ENCODE measurements around the gene D2HGDH. TPM values are rescaled to one million over a fixed set of nuclear protein-coding genes. Genes with fewer than 3 reads are reported as not detected.

D2HGDH gene
- total and polyA plus RNA-seq, 2 of the 8 experiments (the other 6 are each of a cell fraction or from before 2014, with no cell fraction given), result 3.4 to 8.1 TPM

GRCh38 chr2:241686650-241687425 is 47.6 kb upstream of the D2HGDH start, which contains the start of gene DTYMK (continued):
- TF ChIP-seq CHD7 (IDR thresholded peaks at IDR 0.05; ENCODE audit: insufficient replicate concordance, low read length) (no peak), ASH2L (IDR thresholded peaks at IDR 0.05; ENCODE audit: low read length) (peak; percentile 76), USF2 (IDR thresholded peaks at IDR 0.05; ENCODE audit: low read length) (no peak), SRF (IDR thresholded peaks at IDR 0.05; ENCODE audit: low read depth, low read length) (peak; percentile 49), YY1 (IDR thresholded peaks at IDR 0.05; ENCODE audit: low read depth, low read length) (peak; percentile 95), TCF12 (IDR thresholded peaks at IDR 0.05; ENCODE audit: low read depth, low read length) (no peak), CHD1 (IDR thresholded peaks at IDR 0.05; ENCODE audit: low read depth, low read length) (no peak), TEAD4 (IDR thresholded peaks at IDR 0.05; ENCODE audit: low read depth, low read length) (no peak), RBBP5 (IDR thresholded peaks at IDR 0.05; ENCODE audit: borderline replicate concordance, low read depth, low read length) (peak; percentile 94), KDM4A (IDR thresholded peaks at IDR 0.05; ENCODE audit: low read depth, low read length, severe bottlenecking) (peak; percentile 60)
